Fibroblast of mammary gland (primary cell): ENCODE results near the gene DOLPP1.

Experiments used
- DNase-seq: peaks from one replicate; pipeline ENCODE4 v3.0.0-alpha.2; 2010; ENCODE audit warnings: low read depth
- H3K4me3 ChIP-seq: 2 replicates; pipeline ENCODE4 v1.5.1; 2011; ENCODE audit warnings: low read depth, mild to moderate bottlenecking, low read length, moderate library complexity; ENCODE audit not compliant: control insufficient read depth
- TF ChIP-seq, protein P1 (sequence below): conservative IDR thresholded peaks from 2 replicates; pipeline ENCODE4 v1.5.1; 2011; ENCODE audit warnings: low read depth, low read length, inconsistent platforms; ENCODE audit not compliant: control insufficient read depth, insufficient read depth

Gene DOLPP1

GRCh38 chr9:129107651-129108050, 26.7 kb downstream of the DOLPP1 start:
- no peak overlapping the region for H3K4me3 ChIP-seq
- TF ChIP-seq, protein P1, sequence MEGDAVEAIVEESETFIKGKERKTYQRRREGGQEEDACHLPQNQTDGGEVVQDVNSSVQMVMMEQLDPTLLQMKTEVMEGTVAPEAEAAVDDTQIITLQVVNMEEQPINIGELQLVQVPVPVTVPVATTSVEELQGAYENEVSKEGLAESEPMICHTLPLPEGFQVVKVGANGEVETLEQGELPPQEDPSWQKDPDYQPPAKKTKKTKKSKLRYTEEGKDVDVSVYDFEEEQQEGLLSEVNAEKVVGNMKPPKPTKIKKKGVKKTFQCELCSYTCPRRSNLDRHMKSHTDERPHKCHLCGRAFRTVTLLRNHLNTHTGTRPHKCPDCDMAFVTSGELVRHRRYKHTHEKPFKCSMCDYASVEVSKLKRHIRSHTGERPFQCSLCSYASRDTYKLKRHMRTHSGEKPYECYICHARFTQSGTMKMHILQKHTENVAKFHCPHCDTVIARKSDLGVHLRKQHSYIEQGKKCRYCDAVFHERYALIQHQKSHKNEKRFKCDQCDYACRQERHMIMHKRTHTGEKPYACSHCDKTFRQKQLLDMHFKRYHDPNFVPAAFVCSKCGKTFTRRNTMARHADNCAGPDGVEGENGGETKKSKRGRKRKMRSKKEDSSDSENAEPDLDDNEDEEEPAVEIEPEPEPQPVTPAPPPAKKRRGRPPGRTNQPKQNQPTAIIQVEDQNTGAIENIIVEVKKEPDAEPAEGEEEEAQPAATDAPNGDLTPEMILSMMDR = no peak
- no peak for DNase-seq

- no peak overlapping the region for H3K4me3 ChIP-seq
These were observed 27.3 kb downstream of the DOLPP1 start for GRCh38 chr9:129108083-129108804.

GRCh38 chr9:129108805-129109536, 28.1 kb downstream of the DOLPP1 start:
- TF ChIP-seq, protein P1 = no peak
- no peak for DNase-seq
- H3K4me3 ChIP-seq = no peak overlapping the region

More at GRCh38 chr9:129108083-129108804, 27.3 kb downstream of the DOLPP1 start:
- no peak for DNase-seq
- TF ChIP-seq, protein P1 = no peak

DNA sequence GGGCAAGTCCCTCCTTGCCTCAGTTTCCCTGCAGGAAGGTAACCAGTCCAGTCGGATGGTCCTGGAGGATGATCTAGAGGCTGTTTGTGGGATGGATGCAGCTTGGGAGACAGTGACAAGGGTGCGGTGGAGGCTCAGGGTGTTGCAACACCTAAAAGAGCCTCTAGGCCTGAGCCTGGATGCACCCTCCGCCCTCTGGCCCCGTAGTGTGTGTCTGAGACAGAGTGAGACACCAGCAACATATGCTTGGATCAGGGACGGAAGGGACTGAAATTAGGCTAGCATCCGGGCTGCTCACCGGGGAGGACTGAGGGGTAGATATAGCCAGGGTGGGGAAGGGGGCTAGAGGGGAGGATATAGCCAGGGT, 28.6 kb downstream of the DOLPP1 start:
- peak; percentile 63 for DNase-seq
- peak overlapping the region; percentile 65 for H3K4me3 ChIP-seq
- TF ChIP-seq, protein P1 = no peak

DNA sequence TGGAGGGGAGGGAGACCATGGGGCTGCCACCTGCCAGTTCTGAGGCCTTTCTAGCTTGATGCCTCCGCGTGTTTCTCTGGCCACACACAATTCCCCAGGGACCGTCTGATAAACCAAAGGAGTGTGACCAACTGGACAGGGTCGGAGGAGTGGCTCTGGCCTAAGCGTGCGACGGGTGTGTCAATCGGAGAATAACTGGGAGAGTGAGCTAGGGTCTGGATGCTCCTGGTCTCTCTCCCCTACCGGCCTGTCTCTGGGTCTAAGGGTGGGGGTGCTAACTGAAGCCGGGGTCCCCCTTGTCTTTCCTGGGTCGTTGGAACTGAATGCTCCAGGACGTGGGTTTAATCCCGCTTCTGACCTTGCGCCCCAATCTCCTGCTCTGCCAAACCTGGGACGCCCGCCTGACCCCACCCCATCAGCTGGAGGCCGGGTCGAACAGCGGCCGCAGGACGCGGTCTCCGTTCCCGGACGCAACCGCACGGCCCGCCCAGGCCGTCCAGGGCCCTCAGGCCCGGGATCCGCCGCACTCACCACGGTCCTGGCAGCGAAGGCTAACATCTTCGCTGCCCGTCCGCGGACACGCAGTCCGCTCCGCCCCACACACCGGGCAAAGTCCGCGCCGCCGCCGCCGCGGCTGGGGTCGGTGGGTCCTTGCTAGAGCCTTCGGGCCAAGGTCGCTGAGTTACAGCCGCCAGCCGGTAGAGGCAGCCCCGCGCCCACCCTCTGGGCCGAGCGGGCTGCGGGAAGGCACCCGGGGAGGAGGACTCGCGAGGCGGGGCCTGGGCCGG, 29.2 kb downstream of the DOLPP1 start:
- DNase-seq = peak; percentile 28
- TF ChIP-seq, protein P1 = no peak

GRCh38 chr9:129110740-129111527, 30.0 kb downstream of the DOLPP1 start, which contains the start of the genes CRAT and PTPA:
Gene CRAT, minus strand, starts transcription at chr9:129110793. Its CDS starts 284 bp downstream, at chr9:129110509.
Gene PTPA, plus strand, starts transcription at chr9:129111415. Its CDS starts 186 bp downstream, at chr9:129111601.
- peak within 1 kb of the TSS; percentile 86 for H3K4me3 ChIP-seq
- peak; percentile 89 for DNase-seq
- TF ChIP-seq, protein P1 = no peak

More for the DNA sequence above, 29.2 kb downstream of the DOLPP1 start:
- peak overlapping the region; percentile 65 for H3K4me3 ChIP-seq
